OCI-M1 (cell line): ENCODE measurements around the gene ATF3.
"Not testable (repeated sequence)": the region's sequence is repeated elsewhere in the genome, so short reads cannot be mapped to it uniquely, and the experiment has no call there.

Source experiments
- DNase-seq: peaks from one replicate; lab custom pipeline; 2025; lab: John Stamatoyannopoulos, UW

Gene ATF3

GRCh38 chr1:212628813-212629415, 20.4 kb downstream of the ATF3 start:
- DNase-seq: no peak

- DNase-seq: no peak
These were observed 21.0 kb downstream of the ATF3 start for GRCh38 chr1:212629450-212630157.

- DNase-seq: peak; percentile 93
These were observed 21.8 kb downstream of the ATF3 start for GRCh38 chr1:212630158-212630900.

GRCh38 chr1:212633161-212633560, 24.6 kb downstream of the ATF3 start:
- no peak for DNase-seq

- DNase-seq: no peak
These were observed 25.7 kb downstream of the ATF3 start for GRCh38 chr1:212634252-212634651.

- DNase-seq: peak; percentile 88
These were observed 26.6 kb downstream of the ATF3 start for GRCh38 chr1:212635141-212635631.

GRCh38 chr1:212637902-212638301, 29.3 kb downstream of the ATF3 start:
- no peak for DNase-seq

GRCh38 chr1:212638492-212639151, 30.1 kb downstream of the ATF3 start:
- DNase-seq: no peak

GRCh38 chr1:212639524-212639923, 31.0 kb downstream of the ATF3 start:
- DNase-seq: not testable (repeated sequence)

GRCh38 chr1:212640223-212640878, 31.8 kb downstream of the ATF3 start:
- DNase-seq: peak; percentile 77

- no peak for DNase-seq
These were observed 33.4 kb downstream of the ATF3 start for GRCh38 chr1:212641956-212642355.

GRCh38 chr1:212643877-212644276, 35.3 kb downstream of the ATF3 start:
- DNase-seq: no peak

- DNase-seq: no peak
These were observed 36.4 kb downstream of the ATF3 start for GRCh38 chr1:212644866-212645545.

GRCh38 chr1:212645546-212646543, 37.3 kb downstream of the ATF3 start:
- DNase-seq: no peak

- no peak for DNase-seq
These were observed 38.0 kb downstream of the ATF3 start for GRCh38 chr1:212646588-212646987.

- no peak for DNase-seq
These were observed 38.4 kb downstream of the ATF3 start for GRCh38 chr1:212647004-212647403.

- DNase-seq: no peak
These were observed 39.9 kb downstream of the ATF3 start for GRCh38 chr1:212648431-212648830.

GRCh38 chr1:212649020-212649419, 40.5 kb downstream of the ATF3 start:
- no peak for DNase-seq

- no peak for DNase-seq
These were observed 41.7 kb downstream of the ATF3 start for GRCh38 chr1:212650228-212650627.

GRCh38 chr1:212651521-212651920, 43.0 kb downstream of the ATF3 start:
- DNase-seq: no peak
